Activated T-cell treated with anti-CD3 and anti-CD28 coated beads, Interleukin-2, amount 50 U/mL, for 48 hours (primary cell): ENCODE data around the gene KLHL15.
"Not testable (repeated sequence)": the region's sequence is repeated elsewhere in the genome, so short reads cannot be mapped to it uniquely, and the experiment has no call there.

Source experiments
- DNase-seq, 2 experiments: peaks; one replicate each; pipeline ENCODE4 v3.0.0-alpha.2; 2020

KLHL15 gene

DNA sequence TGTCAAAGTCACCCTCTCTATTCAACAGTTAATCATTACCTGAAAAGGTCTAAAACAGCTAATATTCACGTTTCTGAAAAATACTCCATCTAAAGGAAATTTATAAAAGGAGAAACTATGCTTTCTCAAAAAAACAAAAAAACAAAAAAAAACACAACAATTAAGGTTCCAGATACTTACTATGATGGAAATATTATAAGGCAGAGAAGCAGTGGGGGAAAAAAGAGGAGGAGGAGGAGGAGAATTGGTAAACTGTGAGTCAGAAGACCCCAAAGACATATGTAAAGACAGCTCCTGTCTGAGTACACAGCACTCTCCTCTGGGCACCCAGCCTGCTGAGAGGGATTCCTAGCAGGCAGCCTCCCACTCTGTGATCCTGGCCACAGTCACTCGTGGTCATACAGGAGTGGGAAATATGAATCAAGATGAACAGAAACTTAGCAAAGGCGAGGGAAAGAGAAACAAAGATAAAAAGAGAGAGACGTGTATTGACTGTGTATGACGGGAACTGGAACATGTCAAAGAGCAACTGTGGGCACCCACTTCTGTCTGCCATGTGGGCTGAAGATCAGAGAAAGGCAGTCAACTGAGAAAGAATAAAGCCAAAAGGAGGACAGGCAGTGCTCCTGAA is 12.5 kb downstream of the KLHL15 start:
- DNase-seq: peak; percentile 59 to 66

DNA sequence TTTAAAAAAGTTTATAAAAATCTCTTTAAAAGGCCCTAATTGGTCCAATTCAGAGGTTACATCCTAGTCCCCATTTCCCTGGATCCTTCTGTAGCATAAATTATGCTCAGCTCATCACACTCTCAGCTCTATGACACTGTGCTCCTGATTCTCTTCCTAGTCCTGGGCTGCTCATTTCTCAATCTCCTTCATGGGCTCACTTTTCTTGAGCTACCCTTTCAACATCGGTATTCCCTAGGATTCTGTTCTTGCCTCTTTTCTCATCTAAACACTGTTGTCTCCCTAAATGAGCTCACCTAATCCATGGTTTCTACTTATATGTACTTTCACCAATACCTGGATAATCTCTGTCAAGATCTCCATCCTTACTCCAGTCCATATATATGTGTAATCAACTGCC is 14.7 kb downstream of the KLHL15 start:
- DNase-seq: no peak

GRCh38 chrX:24005867-24006266 is 21.1 kb downstream of the KLHL15 start:
- DNase-seq: no peak

DNA sequence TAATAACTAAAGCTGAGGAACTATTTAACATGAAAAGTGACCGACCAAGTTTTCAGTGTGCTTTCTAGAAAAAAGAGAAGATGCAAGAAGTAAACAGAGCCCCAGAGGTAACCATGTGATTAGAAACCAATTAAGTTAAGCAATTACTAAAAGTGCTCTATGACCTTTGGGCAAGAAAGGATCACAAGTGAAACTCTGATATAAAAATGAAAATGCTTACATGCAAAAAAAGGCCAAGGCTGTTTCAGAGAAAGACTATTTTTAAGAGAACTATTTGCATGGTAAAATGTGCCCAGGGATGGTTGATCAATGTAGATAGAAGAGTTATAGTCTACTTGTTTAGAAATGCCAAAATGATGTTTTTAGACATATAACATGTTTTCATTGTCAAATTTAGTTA is 22.0 kb downstream of the KLHL15 start:
- DNase-seq: no peak

DNA sequence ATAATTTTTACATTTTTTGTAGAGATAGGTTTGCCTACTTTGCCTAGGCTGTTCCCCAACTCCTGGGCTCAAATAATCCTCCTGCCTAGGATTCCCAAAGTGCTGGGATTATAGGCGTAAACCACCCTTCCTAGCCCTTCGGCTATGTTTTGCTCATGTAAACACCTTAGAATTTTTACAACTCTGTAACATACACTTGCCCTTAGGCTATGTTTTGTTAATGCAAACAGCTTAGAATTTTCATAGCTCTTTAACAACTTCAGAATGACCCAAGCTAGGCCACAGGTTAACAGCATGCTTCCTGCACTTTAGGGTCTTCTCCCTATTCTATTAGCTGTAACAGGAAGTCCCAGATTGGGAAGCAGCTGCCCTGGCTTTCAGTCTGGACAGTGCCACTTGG is 24.2 kb downstream of the KLHL15 start:
- no peak for DNase-seq

- DNase-seq: no peak
Measured at GRCh38 chrX:24002167-24002566, 24.8 kb downstream of the KLHL15 start.

DNA sequence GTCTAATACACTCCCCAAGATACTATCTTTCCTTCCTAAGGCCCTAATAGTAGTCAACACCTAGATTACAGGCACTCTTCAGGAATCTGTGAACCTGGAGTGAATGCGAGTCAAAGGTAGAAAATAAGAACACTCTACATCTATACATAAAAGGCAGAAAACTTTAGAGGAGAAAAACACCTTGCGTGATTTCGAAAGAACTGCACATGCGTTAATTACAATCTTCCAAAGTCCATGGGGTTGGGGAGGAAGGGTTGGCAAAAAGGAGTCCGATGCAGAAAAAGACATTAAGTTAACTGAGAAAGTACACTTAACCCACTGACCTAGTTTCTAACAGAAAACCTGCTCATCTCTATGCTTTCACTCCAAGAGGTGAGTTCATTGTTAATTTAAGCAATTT is 27.3 kb downstream of the KLHL15 start:
- no peak for DNase-seq

DNA sequence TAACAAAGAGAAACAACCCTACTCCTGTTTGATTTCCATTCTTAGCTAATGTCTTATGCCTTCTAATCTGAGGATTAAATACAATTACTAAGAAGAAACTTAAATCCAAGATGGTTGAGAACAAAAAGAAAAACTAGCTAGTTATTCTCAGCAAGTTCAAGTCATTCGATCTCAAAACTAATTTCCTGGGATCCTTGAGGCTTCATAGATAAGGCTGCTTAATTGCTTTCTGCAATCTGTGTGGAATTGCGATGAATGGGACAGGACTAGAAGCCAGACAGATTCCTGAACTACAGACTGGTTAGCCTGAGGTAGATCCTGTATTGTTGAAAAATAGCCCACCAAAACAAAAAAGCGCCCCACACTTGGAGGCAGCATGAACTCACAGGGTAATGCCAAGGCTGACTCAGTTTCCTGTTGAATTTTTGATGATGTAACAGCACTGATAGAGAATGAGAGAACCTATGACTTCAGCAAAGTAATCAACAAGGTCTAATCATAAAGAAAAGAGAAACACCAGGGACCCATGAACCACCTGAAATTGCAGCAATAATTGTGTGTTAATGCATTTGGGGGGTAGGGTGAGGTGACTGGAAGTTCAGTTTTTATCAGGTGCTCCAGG is 33.9 kb downstream of the KLHL15 start:
- DNase-seq: no peak

DNA sequence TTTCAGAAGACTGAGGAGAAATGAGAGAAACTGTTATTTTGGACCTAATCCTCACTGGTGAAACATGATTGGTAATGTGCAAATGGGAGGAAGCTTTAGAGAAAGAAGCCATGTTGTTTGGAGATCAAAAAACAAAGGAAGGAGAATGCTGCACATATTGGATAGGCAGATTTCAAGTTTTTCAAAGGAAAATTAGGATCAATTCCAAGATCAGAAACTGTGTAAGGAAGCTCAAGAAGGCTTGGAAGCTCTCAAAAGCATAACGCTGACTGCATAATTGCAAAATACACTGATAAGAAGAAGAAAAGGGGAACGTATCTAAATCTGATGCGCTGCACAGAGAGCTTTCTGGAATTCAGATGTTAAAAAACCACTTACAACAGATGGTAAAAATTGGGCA is 34.6 kb downstream of the KLHL15 start:
- DNase-seq: no peak

DNA sequence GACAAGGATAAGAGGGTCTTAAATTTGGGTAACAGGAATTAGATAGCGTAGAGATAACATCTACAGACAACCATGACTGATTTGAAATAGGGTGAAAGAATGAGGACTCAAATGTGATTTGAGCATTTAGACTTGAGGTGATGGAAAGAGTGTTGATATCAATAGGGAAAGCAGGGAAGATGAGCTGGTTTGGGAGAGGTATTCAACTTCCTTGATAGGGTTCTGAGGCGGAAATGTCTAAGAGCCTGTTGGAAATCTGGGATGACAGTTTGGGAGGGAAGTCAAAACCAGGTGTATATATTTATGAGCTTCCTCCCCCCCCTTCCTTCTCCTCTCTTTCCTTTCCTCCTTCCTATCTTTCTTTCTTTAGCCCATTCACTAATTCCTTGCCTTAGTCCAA is 36.5 kb downstream of the KLHL15 start:
- DNase-seq: no peak

DNA sequence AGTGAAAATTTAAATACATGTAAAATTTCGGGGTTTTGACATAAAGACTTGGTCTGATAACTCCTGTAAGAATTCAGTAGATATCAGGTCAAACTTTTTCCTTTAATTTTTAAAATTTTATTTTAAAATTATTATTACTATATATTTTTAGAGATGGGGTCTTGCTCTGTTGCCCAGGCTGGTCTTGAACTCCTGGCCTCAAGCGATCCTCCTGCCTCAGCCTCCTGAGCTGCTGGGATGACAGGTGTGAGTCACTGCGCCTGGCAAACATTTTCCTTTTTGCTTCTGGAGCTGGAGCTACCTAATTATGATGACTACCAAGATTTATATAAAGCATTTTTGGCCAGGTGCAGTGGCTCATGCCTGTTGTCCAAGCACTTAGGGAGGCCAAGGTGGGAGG is 37.3 kb downstream of the KLHL15 start:
- no peak for DNase-seq

DNA sequence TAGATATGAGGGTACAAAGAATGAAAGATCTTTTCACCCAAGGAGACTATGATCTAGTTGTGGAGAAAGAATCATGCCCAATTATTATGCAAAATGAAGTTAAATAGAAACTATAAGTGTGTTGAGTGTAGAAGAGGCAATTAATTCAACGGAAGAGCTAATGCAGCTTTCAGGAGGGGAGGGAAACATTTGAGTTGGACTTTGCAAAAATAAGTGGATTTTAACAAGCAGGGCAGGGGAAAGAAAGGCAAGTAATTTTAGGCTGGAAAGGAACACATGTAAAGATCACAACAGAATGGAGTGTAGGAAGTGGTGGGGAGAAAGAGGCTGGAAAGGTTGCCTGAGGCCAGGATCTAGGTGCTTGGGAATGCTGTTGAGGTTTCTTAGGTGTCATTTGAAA is 44.1 kb downstream of the KLHL15 start:
- DNase-seq: no peak

DNA sequence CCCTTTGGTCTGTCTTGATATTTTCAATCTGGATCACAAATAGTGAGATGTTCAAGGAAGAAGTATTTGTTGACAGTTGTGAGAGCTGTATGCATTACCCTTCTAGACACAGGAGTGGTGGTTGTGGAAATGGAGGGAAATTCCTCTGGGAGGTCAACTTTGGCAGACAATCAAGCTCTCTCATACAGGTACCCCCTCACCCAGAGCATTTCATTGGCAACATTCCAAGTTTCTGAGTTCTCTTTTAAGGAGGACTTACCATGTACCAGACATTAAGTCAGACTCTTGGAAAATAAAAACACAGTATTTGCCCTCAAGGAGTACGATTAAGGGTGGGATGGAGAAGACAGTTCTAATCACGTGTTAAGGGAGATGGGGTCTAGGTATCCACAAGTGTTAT is 45.3 kb downstream of the KLHL15 start:
- DNase-seq: no peak

GRCh38 chrX:23981222-23981621 is 45.8 kb downstream of the KLHL15 start:
- DNase-seq: no peak

DNA sequence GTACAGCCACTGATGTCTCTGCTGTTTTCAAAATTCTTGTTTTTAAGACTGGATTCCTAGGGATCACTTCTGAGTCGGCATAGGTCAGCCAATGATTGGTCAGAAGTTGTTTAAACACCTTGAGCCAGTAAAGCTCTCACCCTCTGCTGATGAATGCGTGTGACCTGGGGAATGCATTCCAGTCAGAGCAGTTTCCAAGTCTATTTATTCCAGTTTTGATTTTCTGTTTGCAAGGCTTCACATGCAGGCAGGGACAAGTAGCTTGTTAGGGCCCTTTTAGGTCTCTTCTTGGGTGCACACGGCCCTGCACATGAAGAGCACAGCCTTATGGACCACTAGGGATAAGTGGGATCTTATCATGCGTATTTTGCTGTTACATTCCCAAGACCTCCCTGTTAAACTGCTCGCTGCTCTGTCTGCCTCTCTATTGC is 47.0 kb downstream of the KLHL15 start:
- DNase-seq: no peak

GRCh38 chrX:23978491-23978890 is 48.5 kb downstream of the KLHL15 start:
- DNase-seq: no peak

DNA sequence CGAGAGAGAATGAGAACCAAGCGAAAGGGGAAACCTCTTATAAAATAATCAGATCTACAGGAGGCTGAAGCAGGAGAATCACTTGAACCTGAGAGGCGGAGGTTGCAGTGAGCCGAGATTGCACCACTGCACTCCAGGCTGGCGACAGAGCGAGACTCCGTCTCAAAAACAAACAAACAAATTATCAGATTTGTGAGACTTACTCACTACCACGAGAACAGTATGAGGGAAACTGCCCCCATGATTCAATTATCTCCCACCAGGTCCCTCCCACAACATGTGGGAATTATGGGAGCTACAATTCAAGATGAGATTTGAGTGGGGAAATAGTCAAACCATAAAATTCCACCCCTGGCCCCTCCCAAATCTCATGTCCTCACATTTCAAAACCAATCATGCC is 61.4 kb downstream of the KLHL15 start:
- not testable (repeated sequence) for DNase-seq

DNA sequence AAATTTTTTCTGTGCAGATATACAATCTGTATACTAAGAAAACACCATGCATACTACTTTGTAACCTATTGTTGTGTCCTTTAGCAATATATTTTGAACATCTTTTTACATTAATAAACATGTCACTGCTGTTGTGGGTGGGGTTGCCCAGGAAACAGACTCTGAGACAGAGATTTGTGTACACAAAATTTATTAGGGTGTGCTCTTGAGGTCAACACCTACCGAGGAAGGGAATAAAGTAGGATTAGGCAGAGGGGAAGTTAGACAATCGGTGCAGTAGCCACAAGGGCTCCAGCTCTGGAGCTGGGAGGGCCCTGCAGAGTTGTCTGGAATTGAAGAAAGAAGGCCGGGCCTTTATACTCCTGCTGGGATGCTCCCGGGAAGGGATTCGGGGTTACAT is 62.8 kb downstream of the KLHL15 start:
- DNase-seq: no peak

GRCh38 chrX:23959781-23960180 is 67.2 kb downstream of the KLHL15 start:
- DNase-seq: peak in 1 of 2 experiments; percentile 21

- DNase-seq: no peak
Measured at GRCh38 chrX:23954396-23954795, 72.6 kb downstream of the KLHL15 start.

GRCh38 chrX:23953908-23954269 is 73.1 kb downstream of the KLHL15 start:
- no peak for DNase-seq

GRCh38 chrX:23952984-23953907 is 73.7 kb downstream of the KLHL15 start:
- DNase-seq: peak; percentile 59 to 63

GRCh38 chrX:23952391-23952790 is 74.6 kb downstream of the KLHL15 start:
- DNase-seq: no peak

GRCh38 chrX:23945206-23945605 is 81.8 kb downstream of the KLHL15 start:
- DNase-seq: no peak
